ENCODE results near the gene DHDH. TPM values are rescaled to one million over a fixed set of nuclear protein-coding genes. Genes with fewer than 3 reads are reported as not detected.

The DHDH gene
- total and polyA plus RNA-seq, 2 of the 13 experiments (the other 11 are each of a cell fraction or from before 2014, with no cell fraction given), result 0.13 to 0.91 TPM

DNA sequence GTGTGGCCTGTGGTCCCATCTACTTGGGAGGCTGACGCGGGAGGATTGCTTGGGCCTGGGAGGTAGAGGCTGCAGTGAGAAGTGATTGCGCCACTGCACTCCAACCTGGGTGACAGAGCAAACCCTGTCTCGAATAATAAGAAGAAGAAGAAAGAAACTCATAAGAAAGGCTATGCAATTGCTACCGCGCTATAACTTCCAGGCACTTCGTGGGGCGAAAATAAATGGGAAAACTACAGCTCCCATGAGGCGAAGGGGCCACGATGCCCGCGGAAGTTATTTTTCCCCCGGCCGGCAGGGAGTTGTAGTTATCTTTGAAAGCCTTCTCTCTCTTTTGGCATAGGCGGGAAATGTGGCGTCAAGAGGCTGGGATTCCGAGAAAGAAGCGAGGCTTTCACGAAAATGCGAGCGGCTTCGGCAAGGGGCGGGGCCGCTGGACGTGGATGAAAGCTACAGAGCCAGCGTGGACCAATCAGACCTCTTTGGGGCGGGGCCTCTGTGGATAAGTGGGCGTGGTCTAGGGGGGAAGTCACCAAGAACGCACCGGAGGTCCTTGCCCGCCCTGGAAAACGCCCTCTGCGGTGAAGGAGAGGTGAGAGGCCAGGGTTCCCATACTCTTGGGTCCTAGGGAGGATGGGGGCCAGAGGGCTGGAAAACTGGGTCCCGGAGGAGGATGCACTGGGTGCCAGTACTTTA, 33.6 kb upstream of the DHDH start, which contains the start of gene NUCB1 (continued):
- TF ChIP-seq ZNF510 (CRISPR knock-in tag; IDR thresholded peaks at IDR 0.05; ENCODE audit: low read depth), result peak; percentile 68; the same call in 1 of the 2 replicates
- TF ChIP-seq ZNF235 (CRISPR knock-in tag; IDR thresholded peaks at IDR 0.05; ENCODE audit: borderline replicate concordance), result peak; percentile 63; the same call in 1 of the 2 replicates
- TF ChIP-seq STAG1 (CRISPR knock-in tag; IDR thresholded peaks at IDR 0.05), result no peak
- TF ChIP-seq, protein P1, sequence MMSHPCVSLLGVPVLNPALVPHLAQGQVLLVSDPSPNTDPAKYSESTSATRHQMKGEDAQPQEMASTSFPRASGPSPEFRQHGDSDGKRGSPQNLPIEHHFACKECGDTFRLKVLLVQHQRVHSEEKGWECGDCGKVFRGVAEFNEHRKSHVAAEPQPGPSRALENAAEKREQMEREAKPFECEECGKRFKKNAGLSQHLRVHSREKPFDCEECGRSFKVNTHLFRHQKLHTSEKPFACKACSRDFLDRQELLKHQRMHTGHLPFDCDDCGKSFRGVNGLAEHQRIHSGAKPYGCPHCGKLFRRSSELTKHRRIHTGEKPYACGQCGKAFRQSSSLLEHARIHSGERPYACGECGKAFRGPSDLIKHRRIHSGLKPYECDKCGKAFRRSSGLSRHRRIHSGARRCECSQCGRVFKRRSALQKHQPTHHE (CRISPR knock-in tag; IDR thresholded peaks at IDR 0.05; ENCODE audit: borderline replicate concordance), result peak; percentile 77; the same call in 1 of the 2 replicates
- TF ChIP-seq SP5 (CRISPR knock-in tag; IDR thresholded peaks at IDR 0.05; ENCODE audit: borderline replicate concordance, low read depth), result peak; percentile 43
- no peak for TF ChIP-seq FOSL1 (CRISPR knock-in tag; IDR thresholded peaks at IDR 0.05; ENCODE audit: borderline replicate concordance)
- TF ChIP-seq TERF1 (CRISPR knock-in tag; IDR thresholded peaks at IDR 0.05), result no peak
- no peak for TF ChIP-seq ZNF709 (CRISPR knock-in tag; IDR thresholded peaks at IDR 0.05)
- TF ChIP-seq ZSCAN31 (CRISPR knock-in tag; IDR thresholded peaks at IDR 0.05; ENCODE audit: low read depth), result peak; percentile 53; the same call in 1 of the 2 replicates
- TF ChIP-seq KDM5A (IDR thresholded peaks at IDR 0.05; ENCODE audit: borderline replicate concordance, low read length), result peak; percentile 64; the same call in 1 of the 2 replicates
- TF ChIP-seq POGK (CRISPR knock-in tag; conservative IDR thresholded peaks at IDR 0.05), result 0 out of 2 replicates have a peak, but pooled peaks have one; percentile 22
- peak; percentile 83 for TF ChIP-seq NFYC (CRISPR knock-in tag; IDR thresholded peaks at IDR 0.05)
- TF ChIP-seq NFKBIZ (CRISPR knock-in tag; IDR thresholded peaks at IDR 0.05), result 0 out of 2 replicates have a peak, but pooled peaks have one; percentile 33
- TF ChIP-seq TARDBP (CRISPR knock-in tag; IDR thresholded peaks at IDR 0.05), result 0 out of 2 replicates have a peak, but pooled peaks have one; percentile 34
- TF ChIP-seq KMT2B (CRISPR knock-in tag; IDR thresholded peaks at IDR 0.05), result 0 out of 2 replicates have a peak, but pooled peaks have one; percentile 37
- TF ChIP-seq ZNF605 (CRISPR knock-in tag; IDR thresholded peaks at IDR 0.05), result 0 out of 2 replicates have a peak, but pooled peaks have one; percentile 66
- peak; percentile 61; the same call in 1 of the 2 replicates for TF ChIP-seq ZNF800 (CRISPR knock-in tag; IDR thresholded peaks at IDR 0.05)
- TF ChIP-seq, protein P2, sequence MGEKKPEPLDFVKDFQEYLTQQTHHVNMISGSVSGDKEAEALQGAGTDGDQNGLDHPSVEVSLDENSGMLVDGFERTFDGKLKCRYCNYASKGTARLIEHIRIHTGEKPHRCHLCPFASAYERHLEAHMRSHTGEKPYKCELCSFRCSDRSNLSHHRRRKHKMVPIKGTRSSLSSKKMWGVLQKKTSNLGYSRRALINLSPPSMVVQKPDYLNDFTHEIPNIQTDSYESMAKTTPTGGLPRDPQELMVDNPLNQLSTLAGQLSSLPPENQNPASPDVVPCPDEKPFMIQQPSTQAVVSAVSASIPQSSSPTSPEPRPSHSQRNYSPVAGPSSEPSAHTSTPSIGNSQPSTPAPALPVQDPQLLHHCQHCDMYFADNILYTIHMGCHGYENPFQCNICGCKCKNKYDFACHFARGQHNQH (CRISPR knock-in tag; IDR thresholded peaks at IDR 0.05), result peak; percentile 37; the same call in 1 of the 2 replicates
- TF ChIP-seq, protein P3, sequence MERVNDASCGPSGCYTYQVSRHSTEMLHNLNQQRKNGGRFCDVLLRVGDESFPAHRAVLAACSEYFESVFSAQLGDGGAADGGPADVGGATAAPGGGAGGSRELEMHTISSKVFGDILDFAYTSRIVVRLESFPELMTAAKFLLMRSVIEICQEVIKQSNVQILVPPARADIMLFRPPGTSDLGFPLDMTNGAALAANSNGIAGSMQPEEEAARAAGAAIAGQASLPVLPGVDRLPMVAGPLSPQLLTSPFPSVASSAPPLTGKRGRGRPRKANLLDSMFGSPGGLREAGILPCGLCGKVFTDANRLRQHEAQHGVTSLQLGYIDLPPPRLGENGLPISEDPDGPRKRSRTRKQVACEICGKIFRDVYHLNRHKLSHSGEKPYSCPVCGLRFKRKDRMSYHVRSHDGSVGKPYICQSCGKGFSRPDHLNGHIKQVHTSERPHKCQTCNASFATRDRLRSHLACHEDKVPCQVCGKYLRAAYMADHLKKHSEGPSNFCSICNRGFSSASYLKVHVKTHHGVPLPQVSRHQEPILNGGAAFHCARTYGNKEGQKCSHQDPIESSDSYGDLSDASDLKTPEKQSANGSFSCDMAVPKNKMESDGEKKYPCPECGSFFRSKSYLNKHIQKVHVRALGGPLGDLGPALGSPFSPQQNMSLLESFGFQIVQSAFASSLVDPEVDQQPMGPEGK (CRISPR knock-in tag; IDR thresholded peaks at IDR 0.05), result peak; percentile 3; the same call in 1 of the 2 replicates
